ENCODE data around the gene LMX1A.
A peak's percentile ranks its signal among the peaks of the same experiment; 100 is the strongest.

- TF ChIP-seq CTCF (IDR thresholded peaks at IDR 0.05; ENCODE audit: low read depth, low read length, missing input control) = no peak
- TF ChIP-seq RXRA (IDR thresholded peaks at IDR 0.05) = peak; percentile 97
- no peak for TF ChIP-seq GABPA (IDR thresholded peaks at IDR 0.05 in 1 of 2, conservative IDR thresholded peaks at IDR 0.05 in 1 of 2)
- TF ChIP-seq JUND (IDR thresholded peaks at IDR 0.05) = peak in 1 of 2 donors; percentile 75
- TF ChIP-seq MAX (IDR thresholded peaks at IDR 0.05) = peak; percentile 28
- peak; percentile 65 for TF ChIP-seq ATF3 (IDR thresholded peaks at IDR 0.05)
- TF ChIP-seq RAD21 (IDR thresholded peaks at IDR 0.05) = peak; percentile 41 to 58
- TF ChIP-seq REST (IDR thresholded peaks at IDR 0.05) = peak; percentile 52
- TF ChIP-seq SP1 (IDR thresholded peaks at IDR 0.05) = peak; percentile 77
- peak; percentile 64 for TF ChIP-seq FOXA2 (IDR thresholded peaks at IDR 0.05)
Observed at GRCh38 chr1:165173818-165174217, 182.7 kb downstream of the LMX1A start.

Measured in liver (tissue), 3 donors.